HG03159 (cell line): ENCODE results near the gene ADGRF3.
"Not testable (repeated sequence)": the region's sequence is repeated elsewhere in the genome, so short reads cannot be mapped to it uniquely, and the experiment has no call there.

Source experiments
- ATAC-seq: cut with Tn5 transposase; IDR thresholded peaks from one replicate; pipeline ENCODE4 v1.9.1; 2021; ENCODE audit warnings: mild to moderate bottlenecking, moderate library complexity; ENCODE audit not compliant: unreplicated experiment

ADGRF3 gene

DNA sequence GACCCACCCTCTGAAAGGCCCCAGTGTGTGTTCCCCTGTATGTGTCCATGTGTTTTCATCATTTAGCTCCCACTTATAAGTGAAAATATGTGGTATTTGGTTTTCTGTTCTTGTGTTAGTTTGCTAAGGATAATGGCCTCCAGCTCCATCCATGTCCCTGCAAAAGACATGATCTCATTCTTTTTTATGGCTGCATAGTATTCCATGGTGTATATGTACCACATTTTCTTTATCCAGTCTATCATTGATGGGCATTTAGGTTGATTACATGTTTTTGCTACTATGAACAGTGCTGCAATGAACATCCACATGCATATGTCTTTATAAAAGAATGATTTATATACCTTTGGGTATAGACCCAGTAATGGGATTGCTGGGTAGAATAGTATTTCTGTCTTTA is 22.1 kb downstream of the ADGRF3 start:
- ATAC-seq = not testable (repeated sequence)

DNA sequence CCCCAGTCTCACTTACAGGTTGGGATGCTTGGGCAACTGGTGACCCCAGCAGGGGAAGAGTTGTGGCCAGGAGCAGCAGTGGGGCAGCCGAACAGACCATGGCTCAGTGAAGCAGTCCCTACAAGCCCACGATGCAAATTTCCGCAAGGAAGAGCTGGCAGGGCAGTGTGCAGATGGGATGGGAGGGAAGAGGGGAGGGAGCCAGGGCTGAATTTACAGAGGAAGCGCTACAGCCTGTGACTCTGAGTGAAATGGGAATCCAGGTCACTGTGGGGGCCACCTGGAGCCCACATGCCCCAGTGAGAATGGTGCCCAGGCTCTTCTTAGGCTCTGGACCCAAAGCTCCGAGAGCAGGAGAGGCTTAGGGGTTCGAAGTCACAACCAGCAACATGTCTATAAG is 27.6 kb downstream of the ADGRF3 start:
- ATAC-seq = no peak

DNA sequence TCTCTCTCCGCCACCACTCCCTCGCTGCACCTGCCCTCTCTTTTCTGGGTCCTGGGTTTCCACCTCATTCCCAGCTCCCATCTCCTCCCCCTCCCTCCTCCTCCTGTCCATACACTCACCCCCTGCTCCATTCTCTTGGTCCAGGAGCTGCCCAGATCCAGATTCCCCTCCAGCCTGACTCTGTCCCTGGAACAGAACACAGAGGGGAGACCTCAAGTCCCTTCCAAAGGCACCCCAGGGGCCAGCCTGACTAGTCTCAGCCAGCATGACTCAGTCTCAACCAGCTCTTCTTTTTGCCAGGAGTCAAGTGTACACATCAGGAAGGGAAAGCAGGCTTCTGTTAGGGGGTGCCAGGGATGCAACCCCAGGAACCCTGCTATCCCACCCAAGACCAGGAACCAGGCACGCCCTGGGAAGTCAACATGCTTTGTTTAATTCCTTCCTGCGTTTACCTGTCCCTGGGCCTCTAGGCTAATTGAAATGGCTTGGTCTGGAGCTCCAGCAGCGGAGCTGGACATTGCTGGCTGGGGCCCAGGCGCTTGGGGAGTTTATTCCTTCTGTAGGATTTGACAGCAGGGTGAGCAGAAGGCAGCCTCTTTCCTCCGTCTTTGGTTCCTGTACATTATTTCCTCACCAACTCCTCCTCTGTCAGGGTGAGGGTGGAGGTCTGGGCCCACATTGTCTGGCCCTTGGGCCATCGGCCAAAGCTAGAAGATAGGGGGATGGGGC is 29.0 kb downstream of the ADGRF3 start:
- no peak for ATAC-seq

DNA sequence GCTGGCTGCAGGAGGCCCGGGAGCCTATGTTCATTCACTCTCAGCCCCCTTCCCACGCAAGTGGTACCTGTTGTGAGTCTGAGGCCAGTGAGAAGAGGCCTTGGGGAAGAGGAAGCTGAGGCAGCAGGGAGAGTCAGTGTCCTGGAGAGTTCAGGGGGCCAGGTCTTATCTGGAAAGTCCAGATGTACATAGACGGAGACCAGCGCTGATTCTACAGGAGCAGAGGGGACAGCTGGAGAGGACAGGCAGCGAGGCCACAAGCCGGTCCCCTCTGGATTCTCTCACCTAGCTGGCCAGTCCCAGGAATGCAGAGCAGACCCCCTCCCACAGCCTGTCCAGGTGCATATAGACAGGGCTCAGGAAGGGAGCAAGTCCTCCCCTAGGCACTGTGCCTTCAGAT is 29.7 kb downstream of the ADGRF3 start:
- no peak for ATAC-seq

DNA sequence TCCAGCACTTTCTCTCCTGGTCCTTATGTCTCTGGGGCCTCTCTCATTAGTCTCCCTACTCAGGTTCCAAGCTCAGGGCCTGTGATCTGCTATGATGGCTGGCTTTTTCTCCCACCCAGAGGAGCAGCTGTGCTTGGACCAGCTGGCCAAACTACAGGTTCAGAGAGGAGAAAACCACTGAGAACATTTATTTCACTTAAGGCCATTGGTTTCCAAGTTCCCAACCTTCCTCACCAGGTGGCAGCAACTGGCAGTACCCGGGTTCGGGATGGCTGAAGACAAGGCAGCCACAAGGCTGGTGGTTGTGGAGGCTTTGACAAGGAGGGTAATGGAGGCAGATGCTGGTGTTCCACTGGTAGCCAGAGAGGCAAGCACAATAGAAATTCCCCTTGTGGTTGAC is 30.5 kb downstream of the ADGRF3 start:
- ATAC-seq = no peak

DNA sequence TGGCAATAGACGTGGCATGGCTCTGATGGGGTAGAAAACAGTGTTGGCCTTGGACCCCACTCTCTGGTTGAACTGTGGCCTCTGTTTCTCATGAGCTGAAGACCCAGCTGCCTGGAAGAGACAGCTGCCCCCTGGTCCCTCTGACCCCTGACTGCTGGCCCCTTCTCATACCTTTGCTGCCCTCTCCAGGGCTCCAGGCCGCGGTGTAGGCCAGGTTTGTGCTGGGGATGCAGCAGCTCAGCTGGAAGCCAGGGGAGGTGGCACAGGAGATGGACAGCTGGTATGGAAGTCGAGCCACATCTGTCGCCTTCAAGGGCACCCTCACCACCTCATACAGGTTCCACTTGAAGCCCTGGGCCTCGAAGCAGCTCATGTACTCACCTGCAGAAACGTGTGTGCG is 32.3 kb downstream of the ADGRF3 start:
- ATAC-seq = no peak

DNA sequence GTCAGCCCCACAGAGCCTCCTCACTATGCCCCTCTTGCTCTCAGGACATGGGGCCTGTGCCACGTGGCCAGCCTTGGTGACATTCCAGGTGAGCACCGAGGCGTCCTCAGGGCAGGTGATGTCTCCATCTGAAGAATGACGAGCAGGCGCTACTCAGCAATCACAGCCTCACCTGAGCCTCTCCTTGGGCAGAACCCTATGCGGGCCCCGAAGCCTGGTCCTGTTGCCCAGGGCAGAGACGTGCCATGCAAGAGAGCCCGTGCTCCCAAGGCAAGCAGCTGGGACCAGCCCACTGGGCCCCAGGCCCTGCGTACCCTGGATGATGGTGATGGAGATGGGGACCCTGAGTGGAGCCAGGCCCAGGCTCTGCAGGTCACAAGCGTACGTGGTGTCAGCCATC is 33.1 kb downstream of the ADGRF3 start:
- ATAC-seq = no peak

DNA sequence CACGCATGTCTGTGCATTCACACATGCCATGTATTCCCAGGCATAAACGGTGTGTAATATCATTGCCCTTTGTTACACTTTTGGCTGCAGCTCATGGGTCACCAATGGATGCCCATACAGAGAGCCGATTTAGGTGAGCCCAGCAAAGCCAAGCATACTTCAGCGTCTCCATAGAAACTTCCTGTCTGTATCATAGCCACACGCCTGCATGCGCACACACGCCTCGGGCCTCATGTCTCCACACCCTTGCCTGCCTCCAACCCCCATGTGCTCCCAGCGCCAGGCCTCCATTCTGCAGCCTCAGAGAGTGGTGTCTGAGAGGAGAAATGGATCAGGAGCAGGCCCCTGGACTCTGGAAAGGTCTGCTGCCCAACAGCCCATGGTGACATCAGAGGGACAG is 34.1 kb downstream of the ADGRF3 start:
- ATAC-seq = no peak

DNA sequence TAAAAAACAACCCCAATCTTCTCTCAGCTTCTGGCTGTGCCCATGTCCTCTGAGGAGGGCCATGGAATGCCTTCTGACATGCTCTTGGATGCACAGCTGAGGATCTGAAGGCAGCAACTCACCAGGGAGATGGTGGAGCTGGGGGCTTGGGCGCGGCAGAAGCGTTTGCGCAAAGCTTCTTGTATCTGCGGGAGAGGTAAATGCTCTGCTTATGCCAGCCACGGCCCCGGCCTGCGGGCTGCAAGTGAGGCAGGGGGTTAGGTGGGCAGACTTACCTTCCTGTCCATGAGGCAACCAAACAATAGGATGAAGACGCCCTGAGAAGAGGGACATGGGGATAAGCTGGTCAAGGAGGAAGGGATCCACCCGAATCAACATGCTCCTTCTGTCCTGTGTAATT is 36.7 kb downstream of the ADGRF3 start:
- no peak for ATAC-seq

DNA sequence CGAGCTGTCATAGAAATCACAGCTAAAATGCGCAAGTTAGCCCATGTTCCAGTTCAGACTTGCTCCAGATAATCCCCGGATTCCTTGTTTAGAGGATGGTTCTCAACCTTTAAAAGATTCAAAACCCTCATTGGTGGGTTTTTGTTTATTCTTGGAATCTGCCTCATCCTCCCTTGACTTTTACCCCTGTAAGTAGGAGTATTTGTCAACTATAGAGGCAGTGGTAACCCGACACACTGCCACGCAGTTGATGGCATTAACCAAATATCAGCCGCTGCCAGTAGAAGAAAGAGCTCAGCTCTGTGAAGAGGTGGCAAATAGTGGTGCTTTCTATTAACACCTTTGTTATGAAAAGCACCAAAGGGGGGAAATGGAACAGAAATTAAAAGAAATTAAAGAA is 41.0 kb downstream of the ADGRF3 start:
- no peak for ATAC-seq

DNA sequence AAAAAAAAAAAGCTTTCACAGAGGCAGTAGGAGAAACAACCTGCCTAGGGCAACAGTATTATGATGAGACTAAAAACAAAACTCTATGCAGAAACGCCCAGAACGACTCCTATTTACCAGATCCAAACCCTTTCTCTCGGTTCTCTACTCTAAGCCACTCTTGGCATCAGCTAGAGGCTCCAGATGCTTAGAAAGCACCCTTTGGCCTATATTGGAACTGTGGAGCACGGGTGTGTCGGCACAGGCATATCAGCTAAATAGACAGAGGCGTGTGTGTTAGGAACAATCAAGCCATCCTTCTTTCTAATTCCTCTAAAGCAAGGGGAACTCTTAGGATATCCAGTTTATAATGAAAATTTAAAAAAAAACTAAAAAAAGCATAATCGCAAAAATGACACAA is 41.5 kb downstream of the ADGRF3 start:
- not testable (repeated sequence) for ATAC-seq

DNA sequence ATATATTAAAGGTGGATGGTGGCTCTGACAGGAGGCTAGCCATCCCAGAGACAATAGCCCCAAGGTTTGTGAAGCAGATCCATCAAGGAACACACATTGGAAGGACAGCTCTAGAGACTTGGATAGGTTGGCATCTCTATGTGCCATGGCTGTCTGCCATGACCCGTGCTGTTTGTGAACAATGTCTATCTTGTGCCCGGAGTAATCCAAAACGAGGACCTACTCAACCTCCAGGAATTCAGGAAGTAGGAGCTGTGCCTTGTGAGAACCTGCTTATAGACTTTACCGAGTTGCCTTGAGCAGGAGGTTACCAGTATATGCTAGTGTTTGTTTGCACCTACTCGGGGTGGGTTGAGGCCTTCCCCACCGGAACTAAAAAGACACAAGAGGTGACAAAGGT is 43.7 kb downstream of the ADGRF3 start:
- no peak for ATAC-seq

DNA sequence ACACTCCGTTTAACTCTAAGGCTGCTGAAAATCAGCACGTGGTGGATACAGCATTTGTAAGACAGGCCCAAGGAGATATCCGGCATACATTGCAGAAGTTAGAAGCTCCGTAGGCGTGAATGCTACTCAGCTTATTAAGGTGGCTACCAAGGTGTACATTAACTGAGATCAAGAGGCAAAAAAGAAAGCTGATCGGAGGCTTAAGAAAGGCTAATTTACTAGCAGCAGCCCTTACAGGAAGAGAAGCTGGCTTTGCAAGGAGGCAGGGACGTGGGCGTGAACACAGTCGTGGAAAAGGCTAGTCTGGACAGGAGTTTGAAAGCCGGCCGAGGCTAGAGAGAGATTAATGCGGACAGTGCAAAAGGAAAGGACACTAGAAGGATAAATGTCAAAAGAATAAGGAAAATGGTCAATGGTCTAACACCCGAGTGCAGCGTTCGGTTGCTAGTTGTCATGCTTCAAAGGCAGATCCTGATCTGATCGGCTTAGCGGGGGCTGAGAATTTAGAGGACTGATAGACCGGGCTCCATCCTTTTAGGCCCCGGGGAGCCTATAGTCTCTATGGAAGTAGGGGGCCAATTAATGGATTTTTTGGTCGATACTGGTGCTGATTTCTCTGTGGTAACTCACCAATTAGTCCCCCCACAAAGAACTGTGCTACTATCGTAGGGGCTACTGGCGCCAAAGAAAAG is 46.2 kb downstream of the ADGRF3 start:
- no peak for ATAC-seq

DNA sequence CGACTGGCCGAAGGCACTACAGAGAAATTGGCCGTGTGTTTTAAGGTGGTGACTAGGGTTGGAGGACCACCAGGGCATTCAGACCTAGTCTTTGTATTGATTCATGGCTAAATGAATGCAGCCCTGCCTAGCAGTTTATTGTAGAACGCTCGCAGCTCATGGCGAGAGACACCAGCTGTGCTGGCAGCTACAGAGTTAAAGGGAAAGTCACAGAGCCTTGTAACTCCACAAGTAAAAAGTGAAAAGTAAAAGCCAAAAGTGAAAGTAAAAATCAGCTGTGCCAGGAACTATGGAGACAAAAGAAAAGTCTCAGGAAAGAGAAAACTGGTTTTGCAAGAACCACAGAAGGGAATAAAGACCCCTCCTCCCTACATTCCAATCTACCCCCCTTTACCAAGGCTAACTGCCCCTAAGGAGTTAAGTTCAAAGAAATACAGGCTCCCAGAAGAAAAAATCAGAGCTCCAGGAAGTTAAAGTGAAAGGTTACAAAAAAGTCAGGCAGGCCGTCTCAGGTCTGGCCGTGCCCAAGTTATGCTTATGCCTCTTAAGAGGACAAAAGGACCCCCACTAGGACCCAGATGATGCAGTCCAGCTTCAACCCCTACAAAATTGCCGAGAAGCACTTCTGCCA is 47.0 kb downstream of the ADGRF3 start:
- ATAC-seq = no peak

DNA sequence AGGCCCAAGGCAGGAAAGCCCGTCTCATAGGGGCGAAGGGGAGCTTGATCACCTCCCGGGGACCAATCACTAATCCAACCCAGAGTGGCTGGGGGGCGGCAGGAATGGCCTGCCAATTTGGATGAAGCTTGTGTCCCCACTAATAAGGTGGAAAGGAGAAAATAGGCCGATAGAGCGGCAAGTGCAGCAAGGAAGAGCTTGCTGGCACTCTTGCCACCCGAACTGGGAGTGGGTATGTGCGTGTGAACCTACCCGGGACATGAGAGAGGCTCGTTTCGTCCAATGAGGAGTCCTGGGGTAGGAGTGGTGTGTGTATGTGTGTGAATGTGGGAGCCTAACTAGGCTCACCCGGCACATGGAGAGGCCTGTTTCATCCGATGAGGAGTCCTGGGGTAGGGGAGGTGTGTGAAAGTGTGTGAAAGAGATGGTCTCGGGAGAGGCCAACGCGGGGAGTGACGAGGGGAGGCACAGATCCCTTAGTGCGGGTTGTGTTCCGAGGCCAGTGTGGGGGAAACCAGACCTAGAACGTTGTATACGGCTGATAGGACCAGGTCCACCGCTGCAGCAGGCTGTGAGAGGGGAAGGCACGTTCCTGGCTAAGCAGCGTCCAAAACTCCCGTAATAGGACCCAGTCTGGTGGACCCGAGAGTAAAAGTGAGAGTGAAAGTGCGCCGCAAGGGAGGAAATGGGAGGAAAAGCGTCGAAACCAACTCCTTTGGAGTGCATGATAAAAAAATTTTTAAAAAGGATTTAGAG is 47.8 kb downstream of the ADGRF3 start:
- no peak for ATAC-seq

DNA sequence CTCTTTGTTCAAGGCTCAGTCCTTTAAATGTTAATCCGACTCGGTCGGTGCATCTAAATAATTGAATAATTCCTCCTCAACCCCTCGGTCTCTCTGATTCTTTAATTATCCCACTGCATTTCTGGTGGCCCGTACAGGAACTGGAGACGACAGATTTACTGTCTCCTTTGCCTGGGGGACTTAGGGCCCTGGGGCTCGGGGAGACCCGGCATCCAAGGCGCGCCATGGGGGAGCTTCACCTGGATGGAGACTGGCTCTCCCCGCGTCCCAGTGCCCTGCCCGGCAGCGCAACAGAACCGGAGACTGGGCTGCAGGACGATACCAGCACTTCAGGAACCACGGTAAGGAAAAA is 48.3 kb downstream of the ADGRF3 start:
- no peak for ATAC-seq

DNA sequence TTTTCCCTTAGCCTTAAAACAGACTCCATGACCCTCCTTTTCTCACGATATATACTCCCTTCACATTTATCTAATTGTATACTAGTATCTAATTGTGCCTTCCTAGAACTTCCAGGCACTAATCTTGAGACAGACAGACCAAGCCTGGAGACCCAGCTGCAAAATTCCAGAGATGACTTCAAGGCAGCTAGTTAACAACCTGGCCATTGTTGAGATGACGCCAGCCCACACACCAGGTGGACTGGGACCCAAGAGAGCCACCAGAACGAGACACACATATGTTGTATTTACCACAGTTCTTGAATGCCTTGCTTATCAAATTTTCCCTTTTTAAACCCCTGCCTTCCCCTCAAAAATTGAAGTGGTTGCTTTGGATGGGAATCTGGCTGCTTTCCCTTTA is 49.5 kb downstream of the ADGRF3 start:
- no peak for ATAC-seq

DNA sequence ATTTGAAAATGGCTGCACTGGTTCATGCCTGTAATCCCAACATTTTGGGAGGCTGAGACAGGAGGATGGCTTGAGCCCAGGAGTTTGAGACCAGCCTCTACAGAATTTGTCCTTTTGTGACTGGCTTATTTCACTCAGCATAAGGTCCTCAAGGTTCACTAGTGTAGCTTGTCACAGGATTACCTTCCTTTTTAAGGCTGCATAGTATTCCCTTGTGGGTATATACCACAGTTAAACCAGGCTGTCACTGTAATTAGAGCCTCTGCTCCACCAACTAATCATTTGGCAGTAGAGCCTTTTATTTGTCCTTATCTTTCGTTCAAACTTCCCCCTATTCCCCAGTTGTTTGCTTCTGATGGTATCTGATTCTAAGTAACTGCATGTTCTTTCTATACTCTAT is 51.1 kb downstream of the ADGRF3 start:
- no peak for ATAC-seq

DNA sequence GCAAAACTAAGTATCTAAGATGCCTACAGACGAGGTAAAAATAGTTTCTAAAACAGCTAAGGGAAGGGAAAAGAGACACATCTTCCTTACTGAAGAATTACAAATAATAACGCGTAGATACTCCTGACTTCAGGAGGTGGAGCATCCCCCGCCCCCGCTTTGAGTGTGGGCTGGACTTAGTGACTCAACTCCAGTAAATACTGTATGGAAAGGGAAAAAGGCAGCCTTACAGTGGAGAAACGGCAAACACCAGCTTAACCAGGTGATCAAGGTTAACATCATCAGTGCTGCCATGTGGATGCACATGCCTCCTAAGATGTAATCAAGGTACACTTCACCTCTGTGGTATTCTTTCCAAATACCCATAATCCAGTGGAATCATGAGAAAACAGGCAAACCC is 53.9 kb downstream of the ADGRF3 start:
- no peak for ATAC-seq

DNA sequence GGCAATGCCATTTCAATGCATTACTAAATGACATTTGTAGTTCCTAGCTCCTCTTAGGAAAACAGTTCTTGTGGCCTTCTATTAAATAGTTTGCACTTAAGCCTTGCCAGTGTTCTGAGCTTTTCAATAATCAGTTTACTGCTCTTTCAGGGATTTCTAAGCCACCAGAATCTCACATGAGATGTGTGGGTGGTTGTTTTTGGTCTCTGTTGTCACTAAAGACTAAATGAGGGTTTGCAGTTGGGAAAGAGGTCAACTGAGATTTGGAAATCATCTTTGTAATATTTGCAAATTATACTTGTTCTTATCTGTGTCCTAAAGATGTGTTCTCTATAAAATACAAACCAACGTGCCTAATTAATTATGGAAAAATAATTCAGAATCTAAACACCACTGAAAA is 56.6 kb downstream of the ADGRF3 start:
- no peak for ATAC-seq

DNA sequence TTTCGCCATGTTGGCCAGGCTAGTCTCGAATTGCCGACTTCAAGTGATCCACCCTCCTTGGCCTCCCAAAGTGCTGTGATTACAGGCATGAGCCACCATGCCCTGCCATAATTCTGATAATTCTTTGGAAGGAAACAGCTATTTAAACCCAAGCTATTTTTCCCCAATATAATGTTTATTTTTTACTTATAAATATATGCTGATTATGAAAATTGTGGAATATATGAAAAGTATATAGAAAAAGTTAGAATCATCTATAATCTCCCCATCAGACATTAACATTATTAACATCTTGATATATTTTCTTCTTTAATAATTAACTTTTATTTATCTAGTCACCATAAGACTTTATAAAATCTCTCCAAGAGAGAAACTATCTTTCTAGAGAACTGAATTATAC is 60.7 kb downstream of the ADGRF3 start:
- ATAC-seq = no peak

DNA sequence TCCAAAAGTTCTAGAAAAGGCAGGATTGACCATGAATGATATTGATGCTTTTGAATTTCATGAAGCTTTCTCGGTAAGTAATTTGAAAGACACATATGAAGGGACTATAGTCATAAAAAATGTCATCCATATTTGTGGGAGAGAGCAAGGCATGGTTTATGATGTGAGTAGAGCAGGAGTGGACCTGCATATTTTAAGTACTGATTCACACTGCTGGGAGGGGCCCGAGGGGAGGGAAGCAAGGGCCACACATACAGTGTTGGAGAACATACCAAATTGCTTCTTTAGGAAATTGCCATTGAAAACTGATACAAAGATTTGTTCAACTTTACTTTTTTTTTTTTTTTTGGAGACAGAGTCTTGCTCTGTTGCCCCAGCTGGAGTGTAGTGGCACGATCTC is 62.5 kb downstream of the ADGRF3 start:
- no peak for ATAC-seq
